GM20431 (cell line): Measurements from ENCODE around the gene MXRA7.
"Not testable (repeated sequence)": the region's sequence is repeated elsewhere in the genome, so short reads cannot be mapped to it uniquely, and the experiment has no call there.

Experiments
- in situ Hi-C: fragments of 300-500 bp; cut with MseI, MboI; formaldehyde crosslinking; loops from one replicate; pipeline ENCODE4 v1.15.0; 2020; ENCODE audit warnings: low sequenced_read_pairs; ENCODE audit not compliant: unreplicated experiment

MXRA7 gene

GRCh38 chr17:76700270-76700616 lies 10.5 kb downstream of the MXRA7 start:
- in situ Hi-C loops: no loop called here

- in situ Hi-C loops: not testable (repeated sequence)
Observed at GRCh38 chr17:76698466-76698977, 12.2 kb downstream of the MXRA7 start.

- in situ Hi-C loops: no loop called here
Observed at GRCh38 chr17:76697702-76698465, 12.9 kb downstream of the MXRA7 start.

- in situ Hi-C loops: no loop called here
Observed at GRCh38 chr17:76696763-76697701, 13.7 kb downstream of the MXRA7 start.

GRCh38 chr17:76695059-76695831 lies 15.5 kb downstream of the MXRA7 start:
- in situ Hi-C loops: no loop called here

GRCh38 chr17:76691379-76692191 lies 19.2 kb downstream of the MXRA7 start:
- in situ Hi-C loops: no loop called here

- in situ Hi-C loops: no loop called here
Observed at GRCh38 chr17:76690596-76691280, 20.0 kb downstream of the MXRA7 start.

GRCh38 chr17:76689859-76690258 lies 20.9 kb downstream of the MXRA7 start:
- in situ Hi-C loops: no loop called here

GRCh38 chr17:76688165-76688622 lies 22.6 kb downstream of the MXRA7 start:
- in situ Hi-C loops: no loop called here

- in situ Hi-C loops: no loop called here
Observed at GRCh38 chr17:76687298-76688164, 23.2 kb downstream of the MXRA7 start.

- in situ Hi-C loops: no loop called here
Observed at GRCh38 chr17:76686538-76687297, 24.0 kb downstream of the MXRA7 start.

- in situ Hi-C loops: no loop called here
Observed at GRCh38 chr17:76685846-76686245, 24.9 kb downstream of the MXRA7 start.

GRCh38 chr17:76685366-76685765 lies 25.4 kb downstream of the MXRA7 start:
- in situ Hi-C loops: no loop called here

- in situ Hi-C loops: no loop called here
Observed at GRCh38 chr17:76684756-76685155, 26.0 kb downstream of the MXRA7 start.

- in situ Hi-C loops: no loop called here
Observed at GRCh38 chr17:76683921-76684745, 26.6 kb downstream of the MXRA7 start.

- in situ Hi-C loops: no loop called here
Observed at GRCh38 chr17:76683011-76683755, 27.6 kb downstream of the MXRA7 start.
